Measurements from ENCODE around the gene GRB7. TPM values are rescaled to one million over a fixed set of nuclear protein-coding genes. Genes with fewer than 3 reads are reported as not detected.

Gene GRB7
- total and polyA plus RNA-seq, 9 of the 15 experiments (the other 6 are each of a cell fraction or from before 2014, with no cell fraction given), result 0.04 to 6.2 (median 2.2) TPM

DNA sequence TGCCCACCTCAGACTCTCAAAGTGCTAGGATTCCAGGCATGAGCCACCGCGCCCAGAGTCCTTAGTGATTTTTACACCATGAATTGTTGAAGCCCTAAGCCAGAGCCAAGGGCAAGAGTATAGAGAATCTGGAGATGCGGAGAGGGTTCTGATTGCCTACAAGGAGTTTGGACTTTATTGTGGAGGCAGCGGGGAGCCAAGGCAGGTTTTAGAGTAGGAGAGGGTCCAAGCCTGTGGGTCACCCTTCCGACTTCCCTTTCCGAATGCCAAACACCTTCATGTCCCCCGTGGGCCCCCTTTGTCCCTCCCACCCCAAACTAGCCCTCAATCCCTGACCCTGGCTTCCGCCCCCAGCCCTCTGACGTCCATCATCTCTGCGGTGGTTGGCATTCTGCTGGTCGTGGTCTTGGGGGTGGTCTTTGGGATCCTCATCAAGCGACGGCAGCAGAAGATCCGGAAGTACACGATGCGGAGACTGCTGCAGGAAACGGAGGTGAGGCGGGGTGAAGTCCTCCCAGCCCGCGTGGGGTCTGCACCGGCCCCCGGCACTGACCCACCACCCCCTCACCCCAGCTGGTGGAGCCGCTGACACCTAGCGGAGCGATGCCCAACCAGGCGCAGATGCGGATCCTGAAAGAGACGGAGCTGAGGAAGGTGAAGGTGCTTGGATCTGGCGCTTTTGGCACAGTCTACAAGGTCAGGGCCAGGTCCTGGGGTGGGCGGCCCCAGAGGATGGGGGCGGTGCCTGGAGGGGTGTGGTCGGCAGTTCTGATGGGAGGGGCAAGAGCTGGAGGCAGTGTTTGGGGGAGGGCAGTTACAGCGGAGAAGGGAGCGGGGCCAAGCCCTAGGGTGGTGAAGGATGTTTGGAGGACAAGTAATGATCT, 14.5 kb upstream of the GRB7 start (continued):
- TF ChIP-seq, protein P1, sequence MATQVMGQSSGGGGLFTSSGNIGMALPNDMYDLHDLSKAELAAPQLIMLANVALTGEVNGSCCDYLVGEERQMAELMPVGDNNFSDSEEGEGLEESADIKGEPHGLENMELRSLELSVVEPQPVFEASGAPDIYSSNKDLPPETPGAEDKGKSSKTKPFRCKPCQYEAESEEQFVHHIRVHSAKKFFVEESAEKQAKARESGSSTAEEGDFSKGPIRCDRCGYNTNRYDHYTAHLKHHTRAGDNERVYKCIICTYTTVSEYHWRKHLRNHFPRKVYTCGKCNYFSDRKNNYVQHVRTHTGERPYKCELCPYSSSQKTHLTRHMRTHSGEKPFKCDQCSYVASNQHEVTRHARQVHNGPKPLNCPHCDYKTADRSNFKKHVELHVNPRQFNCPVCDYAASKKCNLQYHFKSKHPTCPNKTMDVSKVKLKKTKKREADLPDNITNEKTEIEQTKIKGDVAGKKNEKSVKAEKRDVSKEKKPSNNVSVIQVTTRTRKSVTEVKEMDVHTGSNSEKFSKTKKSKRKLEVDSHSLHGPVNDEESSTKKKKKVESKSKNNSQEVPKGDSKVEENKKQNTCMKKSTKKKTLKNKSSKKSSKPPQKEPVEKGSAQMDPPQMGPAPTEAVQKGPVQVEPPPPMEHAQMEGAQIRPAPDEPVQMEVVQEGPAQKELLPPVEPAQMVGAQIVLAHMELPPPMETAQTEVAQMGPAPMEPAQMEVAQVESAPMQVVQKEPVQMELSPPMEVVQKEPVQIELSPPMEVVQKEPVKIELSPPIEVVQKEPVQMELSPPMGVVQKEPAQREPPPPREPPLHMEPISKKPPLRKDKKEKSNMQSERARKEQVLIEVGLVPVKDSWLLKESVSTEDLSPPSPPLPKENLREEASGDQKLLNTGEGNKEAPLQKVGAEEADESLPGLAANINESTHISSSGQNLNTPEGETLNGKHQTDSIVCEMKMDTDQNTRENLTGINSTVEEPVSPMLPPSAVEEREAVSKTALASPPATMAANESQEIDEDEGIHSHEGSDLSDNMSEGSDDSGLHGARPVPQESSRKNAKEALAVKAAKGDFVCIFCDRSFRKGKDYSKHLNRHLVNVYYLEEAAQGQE (IDR thresholded peaks at IDR 0.05; ENCODE audit: borderline replicate concordance), result no peak
- TF ChIP-seq, protein P1 (CRISPR knock-in tag; IDR thresholded peaks at IDR 0.05; ENCODE audit: low read depth), result no peak
- TF ChIP-seq RNF2 (IDR thresholded peaks at IDR 0.05), result no peak
- TF ChIP-seq ZNF253 (CRISPR knock-in tag; conservative IDR thresholded peaks at IDR 0.05), result no peak
- no peak for TF ChIP-seq SREBF2 (CRISPR knock-in tag; IDR thresholded peaks at IDR 0.05)
- TF ChIP-seq ZNF197 (CRISPR knock-in tag; IDR thresholded peaks at IDR 0.05; ENCODE audit: low read depth), result no peak
- no peak for TF ChIP-seq NFRKB (IDR thresholded peaks at IDR 0.05; ENCODE audit: low read depth)
- TF ChIP-seq RFX1 (IDR thresholded peaks at IDR 0.05), result no peak
- TF ChIP-seq ZNF668 (CRISPR knock-in tag; IDR thresholded peaks at IDR 0.05), result no peak
- TF ChIP-seq ZNF311 (CRISPR knock-in tag; IDR thresholded peaks at IDR 0.05), result no peak
- 0 out of 2 replicates have a peak, but pooled peaks have one; percentile 36 for TF ChIP-seq ZBED1 (IDR thresholded peaks at IDR 0.05)
- no peak for TF ChIP-seq ATF1 (CRISPR knock-in tag; IDR thresholded peaks at IDR 0.05)
- 0 out of 2 replicates have a peak, but pooled peaks have one; percentile 33 for TF ChIP-seq ATF1 (tag; IDR thresholded peaks at IDR 0.05)
- TF ChIP-seq TCF7 (IDR thresholded peaks at IDR 0.05; ENCODE audit: borderline replicate concordance), result no peak
- TF ChIP-seq NUFIP1 (IDR thresholded peaks at IDR 0.05; ENCODE audit: partially characterized antibody), result no peak
- TF ChIP-seq, protein P2, sequence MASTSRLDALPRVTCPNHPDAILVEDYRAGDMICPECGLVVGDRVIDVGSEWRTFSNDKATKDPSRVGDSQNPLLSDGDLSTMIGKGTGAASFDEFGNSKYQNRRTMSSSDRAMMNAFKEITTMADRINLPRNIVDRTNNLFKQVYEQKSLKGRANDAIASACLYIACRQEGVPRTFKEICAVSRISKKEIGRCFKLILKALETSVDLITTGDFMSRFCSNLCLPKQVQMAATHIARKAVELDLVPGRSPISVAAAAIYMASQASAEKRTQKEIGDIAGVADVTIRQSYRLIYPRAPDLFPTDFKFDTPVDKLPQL (IDR thresholded peaks at IDR 0.05; ENCODE audit: extremely low read depth, insufficient read length), result no peak
- no peak for TF ChIP-seq ZKSCAN8 (CRISPR knock-in tag; IDR thresholded peaks at IDR 0.05)
- 0 out of 4 replicates have a peak, but pooled peaks of 1 of the 2 experiments have one; percentile 78 for TF ChIP-seq HDAC1 (IDR thresholded peaks at IDR 0.05)

All from K562 (cell line).